ENCODE data around the gene AIPL1.

The AIPL1 gene

GRCh38 chr17:6467567-6467966, 32.6 kb upstream of the AIPL1 start:
- Histone ChIP-seq H3K4me3 (ENCODE audit: low read depth, low read length, poor library complexity, severe bottlenecking) (no peak overlapping the region), H3K9me3 (ENCODE audit: low read length) (no peaks in the 10 kb centered on the region), H3K9ac (ENCODE audit: low read length) (no peak overlapping the region), H3K9me2 (ENCODE audit: low read depth, low read length) (no peaks in the 10 kb centered on the region), H3K27me3 (ENCODE audit: insufficient read depth, low read length) (no peaks in the 10 kb centered on the region), H3K4me1 (ENCODE audit: insufficient read depth, low read length, severe bottlenecking) (no peaks in the 10 kb centered on the region), H3K27ac (ENCODE audit: low read depth, low read length, poor library complexity, severe bottlenecking) (no peak overlapping the region), H2AFZ (ENCODE audit: low read length) (no peak overlapping the region), H3K79me2 (ENCODE audit: insufficient read depth, low read length) (no peaks in the 10 kb centered on the region), H4K20me1 (ENCODE audit: insufficient read depth, low read length) (no peaks in the 10 kb centered on the region), H3K36me3 (ENCODE audit: insufficient read depth, low read length) (no peaks in the 10 kb centered on the region), H3K4me2 (ENCODE audit: low read length) (no peak overlapping the region), H3F3A (ENCODE audit: insufficient read depth, low read length) (no peaks in the 10 kb centered on the region)
- no peak for TF ChIP-seq EZH2 (IDR thresholded peaks at IDR 0.05; ENCODE audit: borderline replicate concordance, low read length)
- no peak for TF ChIP-seq CTCF (IDR thresholded peaks at IDR 0.05; ENCODE audit: low read length)

- Histone ChIP-seq H3K27me3 (ENCODE audit: insufficient read depth, low read length) (no peaks in the 10 kb centered on the region; the same call in 1 of the 2 replicates), H3K9me3 (ENCODE audit: low read length) (no peaks in the 10 kb centered on the region), H3K4me1 (ENCODE audit: insufficient read depth, low read length, severe bottlenecking) (no peaks in the 10 kb centered on the region), H3K36me3 (ENCODE audit: insufficient read depth, low read length) (no peaks in the 10 kb centered on the region), H4K20me1 (ENCODE audit: insufficient read depth, low read length) (no peaks in the 10 kb centered on the region), H3K79me2 (ENCODE audit: insufficient read depth, low read length) (no peaks in the 10 kb centered on the region), H3K4me3 (ENCODE audit: low read depth, low read length, poor library complexity, severe bottlenecking) (no peak overlapping the region), H3F3A (ENCODE audit: insufficient read depth, low read length) (no peaks in the 10 kb centered on the region), H2AFZ (ENCODE audit: low read length) (no peak overlapping the region), H3K9ac (ENCODE audit: low read length) (no peak overlapping the region), H3K4me2 (ENCODE audit: low read length) (no peak overlapping the region), H3K9me2 (ENCODE audit: low read depth, low read length) (no peaks in the 10 kb centered on the region), H3K27ac (ENCODE audit: low read depth, low read length, poor library complexity, severe bottlenecking) (no peak overlapping the region)
- no peak for TF ChIP-seq CTCF (IDR thresholded peaks at IDR 0.05; ENCODE audit: low read length)
- TF ChIP-seq EZH2 (IDR thresholded peaks at IDR 0.05; ENCODE audit: borderline replicate concordance, low read length) = no peak
Observed at GRCh38 chr17:6465206-6466003, 30.5 kb upstream of the AIPL1 start.

- Histone ChIP-seq H3K79me2 (ENCODE audit: insufficient read depth, low read length) (no peaks in the 10 kb centered on the region), H3K9me3 (ENCODE audit: low read length) (no peaks in the 10 kb centered on the region), H3F3A (ENCODE audit: insufficient read depth, low read length) (no peaks in the 10 kb centered on the region), H3K9me2 (ENCODE audit: low read depth, low read length) (no peaks in the 10 kb centered on the region), H3K4me1 (ENCODE audit: insufficient read depth, low read length, severe bottlenecking) (no peaks in the 10 kb centered on the region), H3K27me3 (ENCODE audit: insufficient read depth, low read length) (no peaks in the 10 kb centered on the region; the same call in 1 of the 2 replicates), H3K4me3 (ENCODE audit: low read depth, low read length, poor library complexity, severe bottlenecking) (no peak overlapping the region), H2AFZ (ENCODE audit: low read length) (no peak overlapping the region), H3K36me3 (ENCODE audit: insufficient read depth, low read length) (no peaks in the 10 kb centered on the region), H3K27ac (ENCODE audit: low read depth, low read length, poor library complexity, severe bottlenecking) (no peak overlapping the region), H3K9ac (ENCODE audit: low read length) (no peak overlapping the region), H4K20me1 (ENCODE audit: insufficient read depth, low read length) (no peaks in the 10 kb centered on the region), H3K4me2 (ENCODE audit: low read length) (no peak overlapping the region)
- TF ChIP-seq EZH2 (IDR thresholded peaks at IDR 0.05; ENCODE audit: borderline replicate concordance, low read length) (no peak), CTCF (IDR thresholded peaks at IDR 0.05; ENCODE audit: low read length) (no peak)
Observed at GRCh38 chr17:6464446-6465041, 29.6 kb upstream of the AIPL1 start.

Measured in OCI-LY1 (cell line).